ENCODE measurements around the gene NME7. TPM values are rescaled to one million over a fixed set of nuclear protein-coding genes. Genes with fewer than 3 reads are reported as not detected.
"Not testable (repeated sequence)": the region's sequence is repeated elsewhere in the genome, so short reads cannot be mapped to it uniquely, and the experiment has no call there.

NME7 gene
- total RNA-seq, 2 donors from 2014 or later, result 13.0 TPM

GRCh38 chr1:169214598-169214997, 153.0 kb downstream of the NME7 start:
- ATAC-seq (no peak), DNase-seq (ENCODE audit: low spot score in 2 of 2) (no peak)
- Mint-ChIP-seq H3K36me3 (no peaks in the 10 kb centered on the region), H3K9me3 (peaks cover 0 to 9% of the 10 kb centered on the region in 2 donors), H3K27ac (no peak overlapping the region)

GRCh38 chr1:169212088-169212487, 155.5 kb downstream of the NME7 start:
- Mint-ChIP-seq H3K36me3 (no peaks in the 10 kb centered on the region), H3K9me3 (peaks cover 0 to 9% of the 10 kb centered on the region in 2 donors), H3K27ac (no peak overlapping the region)
- DNase-seq (ENCODE audit: low spot score in 2 of 2), result no peak
- ATAC-seq, result no peak

- no peaks in the 10 kb centered on the region for H3K36me3 Mint-ChIP-seq
- no peak overlapping the region for H3K27ac Mint-ChIP-seq
- no peaks in the 10 kb centered on the region for H3K9me3 Mint-ChIP-seq
- ATAC-seq (no peak), DNase-seq (ENCODE audit: low spot score in 2 of 2) (no peak)
These were observed 159.6 kb downstream of the NME7 start for GRCh38 chr1:169207797-169208520.

GRCh38 chr1:169204157-169204556, 163.4 kb downstream of the NME7 start:
- H3K27ac Mint-ChIP-seq, result no peak overlapping the region

GRCh38 chr1:169202791-169203665, 164.6 kb downstream of the NME7 start:
- ATAC-seq, result no peak
- Mint-ChIP-seq H3K27ac (peak overlapping the region in 1 of 2 donors; percentile 19), H3K36me3 (no peaks in the 10 kb centered on the region), H3K9me3 (no peaks in the 10 kb centered on the region)
- DNase-seq (ENCODE audit: low spot score in 2 of 2), result no peak

More at GRCh38 chr1:169204157-169204556, 163.4 kb downstream of the NME7 start:
- H3K36me3 Mint-ChIP-seq, result no peaks in the 10 kb centered on the region
- ATAC-seq (no peak), DNase-seq (ENCODE audit: low spot score in 2 of 2) (no peak)
- H3K9me3 Mint-ChIP-seq, result no peaks in the 10 kb centered on the region

GRCh38 chr1:169201084-169201619, 166.4 kb downstream of the NME7 start:
- no peak for ATAC-seq
- no peak for DNase-seq (ENCODE audit: low spot score in 2 of 2)
- Mint-ChIP-seq H3K27ac (no peak overlapping the region), H3K9me3 (no peaks in the 10 kb centered on the region), H3K36me3 (no peaks in the 10 kb centered on the region)

- H3K27ac Mint-ChIP-seq, result no peak overlapping the region
- no peaks in the 10 kb centered on the region for H3K36me3 Mint-ChIP-seq
- ATAC-seq, result no peak
- H3K9me3 Mint-ChIP-seq, result no peaks in the 10 kb centered on the region
- no peak for DNase-seq (ENCODE audit: low spot score in 2 of 2)
These were observed 167.3 kb downstream of the NME7 start for GRCh38 chr1:169200319-169200718.

GRCh38 chr1:169196581-169196980, 171.0 kb downstream of the NME7 start:
- no peaks in the 10 kb centered on the region for H3K36me3 Mint-ChIP-seq
- ATAC-seq (no peak), DNase-seq (ENCODE audit: low spot score in 2 of 2) (no peak)
- no peak overlapping the region for H3K27ac Mint-ChIP-seq
- H3K9me3 Mint-ChIP-seq, result no peaks in the 10 kb centered on the region

GRCh38 chr1:169196161-169196560, 171.4 kb downstream of the NME7 start:
- H3K9me3 Mint-ChIP-seq, result no peaks in the 10 kb centered on the region

GRCh38 chr1:169193191-169193850, 174.3 kb downstream of the NME7 start:
- no peaks in the 10 kb centered on the region for H3K9me3 Mint-ChIP-seq
- H3K27ac Mint-ChIP-seq, result no peak overlapping the region
- ATAC-seq (no peak), DNase-seq (ENCODE audit: low spot score in 2 of 2) (no peak)
- H3K36me3 Mint-ChIP-seq, result no peaks in the 10 kb centered on the region

More at GRCh38 chr1:169196161-169196560, 171.4 kb downstream of the NME7 start:
- DNase-seq (ENCODE audit: low spot score in 2 of 2) (no peak), ATAC-seq (no peak)
- Mint-ChIP-seq H3K27ac (no peak overlapping the region), H3K36me3 (no peaks in the 10 kb centered on the region)

- Mint-ChIP-seq H3K27ac (no peak overlapping the region), H3K9me3 (peaks cover 0 to 4% of the 10 kb centered on the region in 2 donors), H3K36me3 (no peaks in the 10 kb centered on the region)
These were observed 181.5 kb downstream of the NME7 start for GRCh38 chr1:169186106-169186505.

GRCh38 chr1:169184812-169185211, 182.8 kb downstream of the NME7 start:
- Mint-ChIP-seq H3K27ac (no peak overlapping the region), H3K36me3 (no peaks in the 10 kb centered on the region), H3K9me3 (peaks cover 0 to 4% of the 10 kb centered on the region in 2 donors)
- ATAC-seq, result no peak
- no peak for DNase-seq (ENCODE audit: low spot score in 2 of 2)

More at GRCh38 chr1:169186106-169186505, 181.5 kb downstream of the NME7 start:
- DNase-seq (ENCODE audit: low spot score in 2 of 2), result no peak
- no peak for ATAC-seq

- ATAC-seq (no peak), DNase-seq (ENCODE audit: low spot score in 2 of 2) (no peak)
- Mint-ChIP-seq H3K9me3 (peaks cover 3 to 4% of the 10 kb centered on the region in 2 donors), H3K36me3 (no peaks in the 10 kb centered on the region), H3K27ac (no peak overlapping the region)
These were observed 187.4 kb downstream of the NME7 start for GRCh38 chr1:169180174-169180573.

- H3K36me3 Mint-ChIP-seq; H3K9me3 Mint-ChIP-seq; DNase-seq (ENCODE audit: low spot score in 2 of 2); H3K27ac Mint-ChIP-seq; ATAC-seq: not testable (repeated sequence)
These were observed 188.2 kb downstream of the NME7 start for GRCh38 chr1:169179431-169179830.

- ATAC-seq, result no peak
- H3K9me3 Mint-ChIP-seq, result peaks cover 0 to 3% of the 10 kb centered on the region in 2 donors
These were observed 192.1 kb downstream of the NME7 start for GRCh38 chr1:169175461-169175860.

GRCh38 chr1:169163059-169163458, 204.5 kb downstream of the NME7 start:
- H3K9me3 Mint-ChIP-seq, result no peaks in the 10 kb centered on the region
- H3K36me3 Mint-ChIP-seq, result no peaks in the 10 kb centered on the region
- ATAC-seq (peak; percentile 67 to 98), DNase-seq (ENCODE audit: low spot score in 2 of 2) (peak in 1 of 2 donors; percentile 9)
- no peak overlapping the region for H3K27ac Mint-ChIP-seq

More at GRCh38 chr1:169175461-169175860, 192.1 kb downstream of the NME7 start:
- no peak for DNase-seq (ENCODE audit: low spot score in 2 of 2)
- H3K36me3 Mint-ChIP-seq, result no peaks in the 10 kb centered on the region
- H3K27ac Mint-ChIP-seq, result no peak overlapping the region

All from activated naive CD4-positive, alpha-beta T cell treated with anti-CD3 and anti-CD28 coated beads, Interleukin-2, amount 50 U/mL, for 72 hours (primary cell).